K562 (cell line): ENCODE data around the gene ORC2. TPM values are rescaled to one million over a fixed set of nuclear protein-coding genes. Genes with fewer than 3 reads are reported as not detected.

Experiments
- CREM ChIP-seq: IDR thresholded peaks from 2 replicates; pipeline ENCODE4 v1.6.1; 2014; ENCODE audit warnings: antibody characterized with exemption, low read depth
- CTCFL ChIP-seq: IDR thresholded peaks from 2 replicates; pipeline ENCODE4 v1.6.1; 2011; ENCODE audit warnings: borderline replicate concordance, low read depth, mild to moderate bottlenecking, moderate library complexity, low read length; ENCODE audit not compliant: insufficient read depth, poor library complexity, severe bottlenecking
- EP300 ChIP-seq: IDR thresholded peaks from 2 replicates; pipeline ENCODE4 v1.6.1; 2012; ENCODE audit warnings: low read length, improper control_type of control experiment
- HSF4 ChIP-seq: fragments of 250-450 bp; sonication (Bioruptor Pico); IDR thresholded peaks from 2 replicates; pipeline ENCODE4 v2.1.2; 2022; ENCODE audit warnings: mild to moderate bottlenecking, moderate library complexity, borderline replicate concordance
- L3MBTL2 ChIP-seq: fragments of 450-650 bp; IDR thresholded peaks from 2 replicates; pipeline ENCODE4 v1.6.1; 2016; ENCODE audit warnings: mild to moderate bottlenecking, moderate library complexity
- LARP7 ChIP-seq: fragments of 450-650 bp; IDR thresholded peaks from 2 replicates; pipeline ENCODE4 v1.6.1; 2016
- MCM5 ChIP-seq: fragments of 450-650 bp; IDR thresholded peaks from 2 replicates; pipeline ENCODE4 v1.6.1; 2016; ENCODE audit warnings: low read depth
- NONO ChIP-seq, 2 experiments: fragments of 200-400 bp in 1 of 2; fragments of 450-650 bp in 1 of 2; formaldehyde crosslinking in 1 of 2; IDR thresholded peaks; 2 replicates each; pipeline ENCODE4 v1.6.1; 2017; ENCODE audit warnings: low read depth in 2 of 2, mild to moderate bottlenecking in 2 of 2, moderate library complexity in 2 of 2, low read length in 1 of 2
- POLR2G ChIP-seq: fragments of 200-400 bp; formaldehyde crosslinking; IDR thresholded peaks from 2 replicates; pipeline ENCODE4 v1.6.1; 2017; ENCODE audit warnings: low read depth, mild to moderate bottlenecking, antibody characterized with exemption, low read length, moderate library complexity
- PPARD ChIP-seq: fragments of 250-450 bp; sonication (Bioruptor Pico); IDR thresholded peaks from 2 replicates; pipeline ENCODE4 v1.8.0; 2022; ENCODE audit warnings: inconsistent platforms, mild to moderate bottlenecking, moderate library complexity
- RBFOX2 ChIP-seq: fragments of 200-400 bp; formaldehyde crosslinking; IDR thresholded peaks from 2 replicates; pipeline ENCODE4 v1.6.1; 2017; ENCODE audit warnings: low read depth, mild to moderate bottlenecking, low read length, moderate library complexity
- SREBF1 ChIP-seq: fragments of 150-350 bp; IDR thresholded peaks from 2 replicates; pipeline ENCODE4 v1.6.1; 2014; ENCODE audit warnings: antibody characterized with exemption, low read depth, low read length, borderline replicate concordance
- SRSF9 ChIP-seq: fragments of 200-400 bp; formaldehyde crosslinking; IDR thresholded peaks from 2 replicates; pipeline ENCODE4 v1.6.1; 2017; ENCODE audit warnings: low read depth, low read length, borderline replicate concordance
- ZBED1 ChIP-seq: IDR thresholded peaks from 2 replicates; pipeline ENCODE4 v1.6.1; 2014
- ZBTB5 ChIP-seq: fragments of 450-650 bp; IDR thresholded peaks from 2 replicates; pipeline ENCODE4 v1.6.1; 2017; ENCODE audit warnings: antibody characterized with exemption
- ZNF23 ChIP-seq: fragments of 250-450 bp; sonication (Bioruptor Pico); IDR thresholded peaks from 2 replicates; pipeline ENCODE4 v1.4.0; 2020; ENCODE audit warnings: mild to moderate bottlenecking
- ZNF445 ChIP-seq: fragments of 250-450 bp; sonication (Bioruptor Pico); IDR thresholded peaks from 2 replicates; pipeline ENCODE4 v1.4.0; 2020; ENCODE audit warnings: low read depth, mild to moderate bottlenecking, moderate library complexity
- ZNF511 ChIP-seq: sonication (generic); formaldehyde crosslinking; IDR thresholded peaks from 2 replicates; pipeline ENCODE4 v1.8.0; 2022; ENCODE audit warnings: mild to moderate bottlenecking, missing genetic modification reagents
- ZNF699 ChIP-seq: fragments of 250-450 bp; sonication (Bioruptor Pico); IDR thresholded peaks from 2 replicates; pipeline ENCODE4 v1.8.0; 2021; ENCODE audit warnings: mild to moderate bottlenecking, moderate library complexity; ENCODE audit not compliant: insufficient replicate concordance
- polyA plus RNA-seq, 8 experiments: library from polyadenylated mRNA; depleted of rRNA in 4 of 8; stranded (reverse) in 5 of 8; unstranded in 3 of 8; fragments of >200 nt; fragmentation: Nextera tagmentation in 2 of 8; fragmentation: Illumina TruSeq in 1 of 8; extraction: Ambion mirVana in 2 of 8; extraction: Trizol in 1 of 8; gene quantifications; 2 replicates each; pipeline versions ENCODE4 v1.2.1 to v1.2.3, GENCODE V29; 2011 to 2014; ENCODE audit warnings: inconsistent platforms in 1 of 8, missing spikeins in 1 of 8
- total RNA-seq, 7 experiments: library from RNA; depleted of rRNA in 6 of 7; stranded (reverse); fragments of >200 nt in 6 of 7; fragmentation: Illumina TruSeq in 2 of 7; extraction: Trizol in 2 of 7; gene quantifications; 2 replicates each; pipeline versions ENCODE4 v1.2.1 to v1.2.3, GENCODE V29; 2011 to 2021; ENCODE audit warnings: low replicate concordance in 1 of 7

ORC2 gene
- total and polyA plus RNA-seq, 9 of the 15 experiments (the other 6 are each of a cell fraction or from before 2014, with no cell fraction given): 5.6 to 41.1 (median 19.0) TPM

GRCh38 chr2:200888704-200889625, 74.5 kb downstream of the ORC2 start, which contains the start of the genes NIF3L1 and PPIL3 (continued):
- 0 out of 4 replicates have a peak, but pooled peaks of 1 of the 2 experiments have one; percentile 20 for TF ChIP-seq NONO (IDR thresholded peaks at IDR 0.05; ENCODE audit: low read depth in 2 of 2, low read length in 1 of 2)
- TF ChIP-seq SRSF9: no peak
- no peak for TF ChIP-seq LARP7
- TF ChIP-seq PPARD (CRISPR knock-in tag): no peak
- TF ChIP-seq ZNF511 (CRISPR knock-in tag): no peak
- no peak for TF ChIP-seq HSF4
- peak; percentile 84 for TF ChIP-seq POLR2G
- peak; percentile 48; the same call in 1 of the 2 replicates for TF ChIP-seq L3MBTL2
- TF ChIP-seq MCM5: no peak
- TF ChIP-seq CREM: peak; percentile 97
- peak; percentile 82 for TF ChIP-seq RBFOX2
- TF ChIP-seq ZNF23 (CRISPR knock-in tag): no peak
- TF ChIP-seq ZNF699 (CRISPR knock-in tag): no peak
- TF ChIP-seq CTCFL: no peak
- peak; percentile 49 for TF ChIP-seq EP300
- no peak for TF ChIP-seq ZBTB5
- TF ChIP-seq ZNF445 (CRISPR knock-in tag): no peak
- TF ChIP-seq ZBED1: 0 out of 2 replicates have a peak, but pooled peaks have one; percentile 56
- no peak for TF ChIP-seq SREBF1
